B cell (primary cell): ENCODE results near the gene SLC25A39. TPM values are rescaled to one million over a fixed set of nuclear protein-coding genes. Genes with fewer than 3 reads are reported as not detected.
A peak's percentile ranks its signal among the peaks of the same experiment; 100 is the strongest.

Source experiments
- ATAC-seq: fragments of 200-7000 bp; cut with Tn5 transposase; one replicate; pipeline ENCODE4 v1.10.0; 2021; ENCODE audit warnings: low read depth, mild to moderate bottlenecking, moderate number of reproducible peaks, moderate library complexity
- CTCF ChIA-PET: fragments of 350-600 bp; sonication (Branson Sonifier 250); formaldehyde crosslinking; loops from one replicate; lab custom pipeline; 2021; ENCODE audit warnings: antibody characterized with exemption, inconsistent platforms; lab: Charles Lee
- POLR2A ChIA-PET: fragments of 350-600 bp; sonication (Branson Sonifier 250); formaldehyde crosslinking; loops from one replicate; lab custom pipeline; 2021; ENCODE audit warnings: antibody characterized with exemption; lab: Charles Lee
- DNase-seq: peaks from one replicate; pipeline ENCODE4 v3.0.0; 2013
- H2AFZ ChIP-seq: 2 replicates; pipeline ENCODE4 v1.6.1; 2012; ENCODE audit warnings: mild to moderate bottlenecking, low read depth, low read length; ENCODE audit not compliant: insufficient read depth, poor library complexity, severe bottlenecking
- H3K27ac ChIP-seq, 2 donors: 1 replicate in 1 of 2; 2 replicates in 1 of 2; pipeline ENCODE4 v1.5.1; 2012 to 2013; ENCODE audit warnings: low read length in 2 of 2, mild to moderate bottlenecking in 2 of 2, moderate library complexity in 1 of 2
- H3K27me3 ChIP-seq, 4 experiments: fragments of 200-600 bp in 1 of 4; sonication (generic) in 1 of 4; replicated peaks in 1 of 4; 1 replicate in 2 of 4; 2 replicates in 2 of 4; pipeline versions ENCODE4 v1.6.1 to v1.7.0; 2013 to 2016; ENCODE audit warnings: low read length in 3 of 4, mild to moderate bottlenecking in 2 of 4, mixed read lengths in 1 of 4, moderate library complexity in 1 of 4; ENCODE audit not compliant: insufficient read depth in 4 of 4, control insufficient read depth in 3 of 4; ENCODE audit errors: control extremely low read depth in 1 of 4
- H3K36me3 ChIP-seq, 2 experiments: replicated peaks in 1 of 2; 1 replicate in 1 of 2; 2 replicates in 1 of 2; pipeline versions ENCODE4 v1.6.1 to v1.7.1; 2013; ENCODE audit warnings: low read length in 1 of 2; ENCODE audit not compliant: insufficient read depth in 2 of 2, control insufficient read depth in 1 of 2; ENCODE audit errors: control extremely low read depth in 1 of 2, extremely low read depth in 1 of 2
- H3K4me1 ChIP-seq, 2 donors: fragments of 200-600 bp in 1 of 2; sonication (generic) in 1 of 2; 1 replicate in 1 of 2; 2 replicates in 1 of 2; pipeline versions ENCODE4 v1.5.1 to v1.6.1; 2013 to 2017; ENCODE audit warnings: low read length in 2 of 2; ENCODE audit not compliant: control insufficient read depth in 2 of 2, insufficient read depth in 2 of 2
- H3K4me2 ChIP-seq: replicated peaks from 2 replicates; pipeline ENCODE3; 2012; ENCODE audit warnings: mild to moderate bottlenecking, low read depth, low read length; ENCODE audit not compliant: poor library complexity, severe bottlenecking
- H3K4me3 ChIP-seq, 5 experiments: fragments of 200-600 bp in 1 of 5; sonication (generic) in 1 of 5; 1 replicate in 3 of 5; 2 replicates in 2 of 5; pipeline versions ENCODE4 v1.5.1 to v1.7.0; 2011 to 2016; ENCODE audit warnings: low read length in 4 of 5, mild to moderate bottlenecking in 4 of 5, low read depth in 2 of 5, control low read depth in 1 of 5, moderate library complexity in 1 of 5; ENCODE audit not compliant: insufficient read depth in 1 of 5; ENCODE audit errors: control extremely low read depth in 1 of 5, extremely low read depth in 1 of 5
- H3K79me2 ChIP-seq: fragments of 200-600 bp; sonication (generic); one replicate; pipeline ENCODE4 v1.6.0; 2016; ENCODE audit warnings: low read length; ENCODE audit not compliant: control insufficient read depth, insufficient read depth
- H3K9ac ChIP-seq: fragments of 200-600 bp; sonication (generic); 2 replicates; pipeline ENCODE4 v1.6.1; 2017; ENCODE audit warnings: mild to moderate bottlenecking, low read length, moderate library complexity
- H3K9me3 ChIP-seq, 3 donors: one replicate each; pipeline versions ENCODE4 v1.6.1 to v1.7.1; 2013; ENCODE audit warnings: low read length in 2 of 3; ENCODE audit not compliant: control insufficient read depth in 2 of 3, insufficient read depth in 1 of 3; ENCODE audit errors: control extremely low read depth in 1 of 3
- H4K20me1 ChIP-seq: 2 replicates; pipeline ENCODE4 v1.6.0; 2012; ENCODE audit warnings: mild to moderate bottlenecking, low read length; ENCODE audit not compliant: insufficient read depth, control insufficient read depth, poor library complexity, severe bottlenecking
- H3K27ac Mint-ChIP-seq: one replicate; pipeline ENCODE4 v1.8.0; 2021; ENCODE audit warnings: mixed read lengths
- H3K27me3 Mint-ChIP-seq: one replicate; pipeline ENCODE4 v1.8.0; 2021; ENCODE audit warnings: mixed read lengths
- H3K4me1 Mint-ChIP-seq: one replicate; pipeline ENCODE4 v1.8.0; 2021; ENCODE audit warnings: mixed read lengths
- H3K4me3 Mint-ChIP-seq: one replicate; pipeline ENCODE4 v1.8.0; 2021; ENCODE audit warnings: mixed read lengths
- H3K9me3 Mint-ChIP-seq: one replicate; pipeline ENCODE4 v1.8.0; 2022; ENCODE audit warnings: mixed read lengths; ENCODE audit not compliant: insufficient read depth
- EZH2 ChIP-seq: IDR thresholded peaks from 2 replicates; pipeline ENCODE4 v1.6.1; 2012; ENCODE audit warnings: borderline replicate concordance, low read depth, mild to moderate bottlenecking, moderate library complexity, low read length; ENCODE audit not compliant: insufficient read depth, poor library complexity, severe bottlenecking
- WGBS: methylation state at CpG from one replicate; pipeline ENCODE4 v1.1.5; 2013; ENCODE audit warnings: missing lambda C conversion rate; ENCODE audit not compliant: insufficient coverage; 5-methylcytosine and 5-hydroxymethylcytosine counted together
- intact Hi-C: fragments of 100-400 bp; cut with micrococcal nuclease; formaldehyde crosslinking; loops from one replicate; pipeline ENCODE4 v1.10.0; 2022
- polyA plus RNA-seq: library from polyadenylated mRNA; depleted of rRNA; stranded (reverse); fragments of >200 nt; gene quantifications from 2 replicates; pipeline ENCODE4 v1.2.3, GENCODE V29; 2012
- total RNA-seq, 2 donors: library from RNA; stranded (reverse); fragments of 120-200 nt in 1 of 2; gene quantifications; 1 replicate in 1 of 2; 2 replicates in 1 of 2; pipeline versions ENCODE4 v1.2.3 to v1.2.4, GENCODE V29; 2013 to 2022
- TF ChIP-seq, protein P1 (sequence below): fragments of 200-600 bp; IDR thresholded peaks from one replicate; pipeline ENCODE4 v1.8.0; 2022; ENCODE audit warnings: antibody characterized with exemption, mild to moderate bottlenecking

Gene SLC25A39
- total and polyA plus RNA-seq, 2 donors (not counting 1 experiment from before 2014, with no cell fraction given) = 88.4 to 160 TPM

DNA sequence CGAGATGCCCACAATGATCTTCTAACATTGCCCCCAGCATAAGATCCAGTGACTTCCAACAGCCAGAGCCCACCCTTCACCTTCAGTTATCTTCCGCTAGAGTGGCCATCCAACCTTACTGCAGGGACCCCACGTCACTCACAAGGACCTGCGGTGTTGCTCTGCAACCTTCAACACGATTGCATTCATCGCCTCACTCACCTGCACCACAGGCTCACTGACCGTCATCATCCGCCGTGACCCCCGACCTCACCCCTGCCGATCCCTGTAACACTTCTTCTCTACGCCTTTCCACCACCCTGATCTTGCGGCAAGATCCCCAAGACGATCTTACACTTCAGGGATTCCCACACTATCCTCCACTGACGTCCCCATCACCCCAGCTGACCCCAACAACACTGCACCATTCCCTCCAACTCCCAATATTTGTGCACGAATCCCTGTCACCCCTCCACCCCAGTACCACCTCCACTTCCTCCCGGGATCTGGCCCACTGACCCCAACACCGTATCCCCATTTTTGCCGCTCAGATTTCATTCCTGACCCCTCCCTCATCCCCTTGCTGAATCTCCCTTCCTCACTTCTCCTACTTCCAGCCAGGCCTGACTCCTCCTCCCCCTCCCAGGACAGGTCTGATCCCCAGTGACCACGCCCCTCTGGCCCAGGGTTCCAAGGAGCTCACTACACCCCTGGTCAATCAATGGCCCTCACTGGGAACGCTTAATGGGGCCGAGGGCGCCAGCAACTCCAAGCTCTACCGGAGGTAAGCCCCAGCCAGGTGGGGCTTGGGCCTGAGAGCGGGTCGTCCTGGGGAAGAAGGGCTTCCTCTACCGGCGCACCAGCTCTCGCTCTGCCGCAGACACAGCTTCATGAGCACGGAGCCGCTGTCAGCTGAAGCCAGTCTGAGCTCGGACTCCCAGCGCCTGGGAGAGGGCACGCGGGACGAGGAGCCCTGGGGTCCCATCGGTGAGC, 8.6 kb downstream of the SLC25A39 start:
- 12% methylated on average over 38 of the region's 38 CpGs for WGBS
- ChIA-PET POLR2A (interaction anchor here (0.5 to 1.6 kb wide), 5 partner anchors 92 to 301 kb away, joined by 3 to 8 read pairs (median 4); partner anchors contain the start of gene TMUB2), CTCF (interaction anchor here (0.9 to 7.3 kb wide), 4 partner anchors 11 to 105 kb away, joined by 3 to 38 read pairs (median 3); no protein-coding TSS in a partner anchor)
- Histone ChIP-seq H3K27me3 (peaks cover 0 to 46% (median 22%) of the 10 kb centered on the region in 4 experiments), H3K4me3 (peak overlapping the region in 2 of 5 experiments; percentile 39 to 55), H4K20me1 (no peaks in the 10 kb centered on the region), H3K79me2 (no peaks in the 10 kb centered on the region), H2AFZ (no peak overlapping the region), H3K27ac (no peak overlapping the region), H3K4me2 (peak overlapping the region; percentile 78), H3K9me3 (peaks cover 0 to 15% (median 0%) of the 10 kb centered on the region in 3 donors), H3K4me1 (peaks cover 19 to 25% of the 10 kb centered on the region in 2 donors), H3K36me3 (peaks cover 0 to 17% of the 10 kb centered on the region in 2 experiments), H3K9ac (peak overlapping the region; percentile 29)
- H3K9me3 Mint-ChIP-seq = peaks cover 5% of the 10 kb centered on the region
- no peak for ATAC-seq
- peaks cover 34% of the 10 kb centered on the region for H3K27me3 Mint-ChIP-seq
- H3K4me1 Mint-ChIP-seq = peaks cover 15% of the 10 kb centered on the region
- peak overlapping the region; percentile 34 for H3K27ac Mint-ChIP-seq
- TF ChIP-seq EZH2 = peak; percentile 35
- TF ChIP-seq, protein P1, sequence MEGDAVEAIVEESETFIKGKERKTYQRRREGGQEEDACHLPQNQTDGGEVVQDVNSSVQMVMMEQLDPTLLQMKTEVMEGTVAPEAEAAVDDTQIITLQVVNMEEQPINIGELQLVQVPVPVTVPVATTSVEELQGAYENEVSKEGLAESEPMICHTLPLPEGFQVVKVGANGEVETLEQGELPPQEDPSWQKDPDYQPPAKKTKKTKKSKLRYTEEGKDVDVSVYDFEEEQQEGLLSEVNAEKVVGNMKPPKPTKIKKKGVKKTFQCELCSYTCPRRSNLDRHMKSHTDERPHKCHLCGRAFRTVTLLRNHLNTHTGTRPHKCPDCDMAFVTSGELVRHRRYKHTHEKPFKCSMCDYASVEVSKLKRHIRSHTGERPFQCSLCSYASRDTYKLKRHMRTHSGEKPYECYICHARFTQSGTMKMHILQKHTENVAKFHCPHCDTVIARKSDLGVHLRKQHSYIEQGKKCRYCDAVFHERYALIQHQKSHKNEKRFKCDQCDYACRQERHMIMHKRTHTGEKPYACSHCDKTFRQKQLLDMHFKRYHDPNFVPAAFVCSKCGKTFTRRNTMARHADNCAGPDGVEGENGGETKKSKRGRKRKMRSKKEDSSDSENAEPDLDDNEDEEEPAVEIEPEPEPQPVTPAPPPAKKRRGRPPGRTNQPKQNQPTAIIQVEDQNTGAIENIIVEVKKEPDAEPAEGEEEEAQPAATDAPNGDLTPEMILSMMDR = no peak
- peak overlapping the region; percentile 80 for H3K4me3 Mint-ChIP-seq
- intact Hi-C loops = no loop called here
- peak; percentile 34 for DNase-seq
